ENCODE measurements around the gene SMNDC1. TPM values are rescaled to one million over a fixed set of nuclear protein-coding genes. Genes with fewer than 3 reads are reported as not detected.

The SMNDC1 gene
- polyA plus RNA-seq, 2 of the 4 experiments (the other 2 are of a cell fraction) = 27.5 to 40.2 TPM

- H3K9me3 ChIP-seq = no peaks in the 10 kb centered on the region
- TF ChIP-seq CHD4 (IDR thresholded peaks at IDR 0.05; ENCODE audit: borderline replicate concordance) = no peak
- TF ChIP-seq JUNB (IDR thresholded peaks at IDR 0.05) = no peak
- TF ChIP-seq HOXB5 (CRISPR knock-in tag; IDR thresholded peaks at IDR 0.05) = no peak
- TF ChIP-seq USF2 (IDR thresholded peaks at IDR 0.05) = no peak
- no peak for TF ChIP-seq CHD2 (IDR thresholded peaks at IDR 0.05; ENCODE audit: low read length, partially characterized antibody)
- TF ChIP-seq ZNF302 (CRISPR knock-in tag; IDR thresholded peaks at IDR 0.05) = no peak
- TF ChIP-seq MAZ (IDR thresholded peaks at IDR 0.05; ENCODE audit: borderline replicate concordance, low read depth, low read length) = no peak
- no peak for TF ChIP-seq ATOH8 (CRISPR knock-in tag; IDR thresholded peaks at IDR 0.05; ENCODE audit: low read depth)
- no peak for TF ChIP-seq ZFP36 (IDR thresholded peaks at IDR 0.05; ENCODE audit: borderline replicate concordance, partially characterized antibody)
- TF ChIP-seq ZSCAN20 (CRISPR knock-in tag; IDR thresholded peaks at IDR 0.05) = no peak
- no peak for TF ChIP-seq FOSL2 (IDR thresholded peaks at IDR 0.05)
- TF ChIP-seq FOSL2 (CRISPR knock-in tag; IDR thresholded peaks at IDR 0.05) = no peak
- no peak for TF ChIP-seq HOXB13 (CRISPR knock-in tag; IDR thresholded peaks at IDR 0.05; ENCODE audit: low read depth)
- TF ChIP-seq HEYL (CRISPR knock-in tag; IDR thresholded peaks at IDR 0.05) = no peak
- no peak for TF ChIP-seq HDAC2 (IDR thresholded peaks at IDR 0.05)
- no peak for TF ChIP-seq RNF2 (IDR thresholded peaks at IDR 0.05; ENCODE audit: borderline replicate concordance, low read depth)
- TF ChIP-seq RCOR1 (IDR thresholded peaks at IDR 0.05; ENCODE audit: low read depth, low read length) = no peak
- no peak for TF ChIP-seq NPAS2 (CRISPR knock-in tag; IDR thresholded peaks at IDR 0.05; ENCODE audit: borderline replicate concordance)
- no peak for TF ChIP-seq CEBPB (IDR thresholded peaks at IDR 0.05)
- no peak for TF ChIP-seq KDM5A (IDR thresholded peaks at IDR 0.05)
- no peak for ATAC-seq
- ChIA-PET CTCF (interaction anchor here (1.0 to 1.2 kb wide), 4 partner anchors 11 to 53 kb away, joined by 3 to 5 read pairs (median 4); no protein-coding TSS in a partner anchor), POLR2A (no interaction called here)
- no peak overlapping the region for H3K4me3 ChIP-seq
- DNase-seq (ENCODE audit: low read depth in 1 of 2, low spot score in 1 of 2) = no peak
- H3K4me2 ChIP-seq = no peak overlapping the region
- WGBS (ENCODE audit: missing lambda C conversion rate) = 82% methylated on average over 1 of the region's 1 CpG
- no peak for FAIRE-seq
- no peak overlapping the region for H3K27ac ChIP-seq
- H3K4me1 ChIP-seq = no peaks in the 10 kb centered on the region
Measured at GRCh38 chr10:110258542-110258941, 46.2 kb downstream of the SMNDC1 start.

DNA sequence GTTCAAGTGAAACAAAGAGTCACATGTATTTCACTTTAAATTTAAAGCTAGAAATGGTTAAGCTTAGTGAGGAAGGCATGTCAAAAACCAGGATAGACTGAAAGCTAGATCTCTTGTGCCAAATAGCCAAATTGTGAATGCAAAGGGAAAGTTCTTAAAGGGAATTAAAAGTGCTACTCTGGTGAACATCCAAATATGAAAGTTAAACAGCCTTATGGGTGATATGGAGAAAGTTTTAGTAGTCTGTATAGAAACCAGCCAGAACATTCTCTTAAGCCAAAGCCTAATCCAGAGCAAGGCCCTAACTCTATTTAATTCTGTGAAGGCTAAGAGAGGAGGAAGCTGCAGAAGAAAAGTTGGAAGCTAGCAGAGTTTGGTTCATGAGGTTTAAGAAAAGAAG is 50.3 kb downstream of the SMNDC1 start:
- TF ChIP-seq FOSL2 (IDR thresholded peaks at IDR 0.05) = no peak
- no peak for TF ChIP-seq FOSL2 (CRISPR knock-in tag; IDR thresholded peaks at IDR 0.05)
- no peak for TF ChIP-seq MAZ (IDR thresholded peaks at IDR 0.05; ENCODE audit: borderline replicate concordance, low read depth, low read length)
- TF ChIP-seq RNF2 (IDR thresholded peaks at IDR 0.05; ENCODE audit: borderline replicate concordance, low read depth) = no peak
- no peak for TF ChIP-seq ATOH8 (CRISPR knock-in tag; IDR thresholded peaks at IDR 0.05; ENCODE audit: low read depth)
- TF ChIP-seq MAFK (IDR thresholded peaks at IDR 0.05; ENCODE audit: partially characterized antibody) = no peak
- TF ChIP-seq, protein P1, sequence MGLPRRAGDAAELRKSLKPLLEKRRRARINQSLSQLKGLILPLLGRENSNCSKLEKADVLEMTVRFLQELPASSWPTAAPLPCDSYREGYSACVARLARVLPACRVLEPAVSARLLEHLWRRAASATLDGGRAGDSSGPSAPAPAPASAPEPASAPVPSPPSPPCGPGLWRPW (IDR thresholded peaks at IDR 0.05) = no peak
- no peak for TF ChIP-seq EHMT2 (IDR thresholded peaks at IDR 0.05; ENCODE audit: low read depth)
- TF ChIP-seq, protein P2, sequence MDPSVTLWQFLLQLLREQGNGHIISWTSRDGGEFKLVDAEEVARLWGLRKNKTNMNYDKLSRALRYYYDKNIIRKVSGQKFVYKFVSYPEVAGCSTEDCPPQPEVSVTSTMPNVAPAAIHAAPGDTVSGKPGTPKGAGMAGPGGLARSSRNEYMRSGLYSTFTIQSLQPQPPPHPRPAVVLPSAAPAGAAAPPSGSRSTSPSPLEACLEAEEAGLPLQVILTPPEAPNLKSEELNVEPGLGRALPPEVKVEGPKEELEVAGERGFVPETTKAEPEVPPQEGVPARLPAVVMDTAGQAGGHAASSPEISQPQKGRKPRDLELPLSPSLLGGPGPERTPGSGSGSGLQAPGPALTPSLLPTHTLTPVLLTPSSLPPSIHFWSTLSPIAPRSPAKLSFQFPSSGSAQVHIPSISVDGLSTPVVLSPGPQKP (IDR thresholded peaks at IDR 0.05; ENCODE audit: low read depth, low read length) = no peak
- TF ChIP-seq CHD4 (IDR thresholded peaks at IDR 0.05; ENCODE audit: borderline replicate concordance) = no peak
- no peak for TF ChIP-seq ESRRA (IDR thresholded peaks at IDR 0.05; ENCODE audit: borderline replicate concordance, low read length)
- TF ChIP-seq, protein P3, sequence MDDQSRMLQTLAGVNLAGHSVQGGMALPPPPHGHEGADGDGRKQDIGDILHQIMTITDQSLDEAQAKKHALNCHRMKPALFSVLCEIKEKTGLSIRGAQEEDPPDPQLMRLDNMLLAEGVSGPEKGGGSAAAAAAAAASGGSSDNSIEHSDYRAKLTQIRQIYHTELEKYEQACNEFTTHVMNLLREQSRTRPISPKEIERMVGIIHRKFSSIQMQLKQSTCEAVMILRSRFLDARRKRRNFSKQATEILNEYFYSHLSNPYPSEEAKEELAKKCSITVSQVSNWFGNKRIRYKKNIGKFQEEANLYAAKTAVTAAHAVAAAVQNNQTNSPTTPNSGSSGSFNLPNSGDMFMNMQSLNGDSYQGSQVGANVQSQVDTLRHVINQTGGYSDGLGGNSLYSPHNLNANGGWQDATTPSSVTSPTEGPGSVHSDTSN (IDR thresholded peaks at IDR 0.05) = no peak
- no peak for TF ChIP-seq NR3C1 (IDR thresholded peaks at IDR 0.05)
- TF ChIP-seq HDAC2 (IDR thresholded peaks at IDR 0.05) = no peak
- TF ChIP-seq FOXS1 (CRISPR knock-in tag; IDR thresholded peaks at IDR 0.05) = no peak
- no peak for TF ChIP-seq JUNB (IDR thresholded peaks at IDR 0.05)
- no peak for TF ChIP-seq ZC3H11A (IDR thresholded peaks at IDR 0.05)
- no peak for TF ChIP-seq PHF8 (IDR thresholded peaks at IDR 0.05; ENCODE audit: borderline replicate concordance, low read depth)
- no peak for TF ChIP-seq NFE2L2 (conservative IDR thresholded peaks at IDR 0.05; ENCODE audit: low read length)
- Histone ChIP-seq H3K27ac (no peak overlapping the region), H3K4me1 (no peaks in the 10 kb centered on the region), H3K4me3 (no peak overlapping the region), H3K9me3 (no peaks in the 10 kb centered on the region), H3K4me2 (no peak overlapping the region)
- ChIA-PET POLR2A (interaction anchor here (0.9 kb wide), 1 partner anchor 28 kb away, joined by 14 read pairs; no protein-coding TSS in a partner anchor), CTCF (interaction anchor here (1.0 to 2.0 kb wide), 5 partner anchors 21 to 116 kb away, joined by 3 to 8 read pairs (median 4); no protein-coding TSS in a partner anchor)
- no peak for DNase-seq (ENCODE audit: low read depth in 1 of 2, low spot score in 1 of 2)
- no peak for FAIRE-seq
- no peak for ATAC-seq
